HEK293 (cell line): ENCODE data around the gene SLC39A11.
A peak's percentile ranks its signal among the peaks of the same experiment; 100 is the strongest.

ENCODE experiments used
- CTCF ChIA-PET: fragments of 350-600 bp; formaldehyde crosslinking; extraction: SDS; loops from one replicate; lab custom pipeline; 2021; ENCODE audit warnings: antibody characterized with exemption; lab: Yijun Ruan, JAX
- POLR2A ChIA-PET: fragments of 300-600 bp; formaldehyde crosslinking; extraction: SDS; loops from one replicate; lab custom pipeline; 2020; ENCODE audit warnings: antibody characterized with exemption, inconsistent platforms; lab: Yijun Ruan, JAX
- H3K27ac ChIP-seq: fragments of 200-500 bp; sonication (Bioruptor generic); 2 replicates; pipeline ENCODE4 v1.5.1; 2014; ENCODE audit warnings: low read depth, low read length, control low read depth, inconsistent platforms; ENCODE audit errors: extremely low read depth
- H3K36me3 ChIP-seq, 2 experiments: fragments of 200-500 bp in 1 of 2; sonication (Bioruptor generic) in 1 of 2; 1 replicate in 1 of 2; 2 replicates in 1 of 2; pipeline ENCODE4 v1.5.1; 2014 to 2017; ENCODE audit warnings: inconsistent platforms in 2 of 2, low read length in 2 of 2; ENCODE audit not compliant: control insufficient read depth in 2 of 2, insufficient read depth in 1 of 2
- H3K4me1 ChIP-seq: fragments of 200-500 bp; sonication (Bioruptor generic); 2 replicates; pipeline ENCODE4 v1.5.1; 2014; ENCODE audit warnings: mild to moderate bottlenecking, low read length, inconsistent platforms; ENCODE audit not compliant: control insufficient read depth, insufficient read depth
- H3K4me3 ChIP-seq: 2 replicates; pipeline ENCODE4 v1.5.1; 2011; ENCODE audit warnings: low read depth, mild to moderate bottlenecking, control low read depth, low read length, moderate library complexity
- H3K9me3 ChIP-seq: fragments of 200-500 bp; sonication (Bioruptor generic); 2 replicates; pipeline ENCODE4 v1.5.1; 2014; ENCODE audit warnings: low read depth, low read length, inconsistent platforms; ENCODE audit not compliant: control insufficient read depth, insufficient read depth
- BCL11A ChIP-seq: fragments of 450-650 bp; formaldehyde crosslinking; IDR thresholded peaks from 2 replicates; pipeline ENCODE4 v1.5.1; 2016; ENCODE audit warnings: low read depth, missing biosample characterization, missing genetic modification characterization
- GLIS2 ChIP-seq: fragments of 450-650 bp; formaldehyde crosslinking; IDR thresholded peaks from 2 replicates; pipeline ENCODE4 v1.5.1; 2016; ENCODE audit warnings: missing biosample characterization, missing genetic modification characterization
- SCRT2 ChIP-seq: fragments of 450-650 bp; formaldehyde crosslinking; IDR thresholded peaks from 2 replicates; pipeline ENCODE4 v1.5.1; 2016; ENCODE audit warnings: missing biosample characterization, missing genetic modification characterization
- ZFP69B ChIP-seq: fragments of 450-650 bp; formaldehyde crosslinking; IDR thresholded peaks from 2 replicates; pipeline ENCODE4 v1.5.1; 2016; ENCODE audit warnings: missing biosample characterization, missing genetic modification characterization
- ZNF140 ChIP-seq: fragments of 450-650 bp; formaldehyde crosslinking; IDR thresholded peaks from 2 replicates; pipeline ENCODE4 v1.5.1; 2016; ENCODE audit warnings: missing biosample characterization, missing genetic modification characterization
- ZNF19 ChIP-seq: fragments of 450-650 bp; formaldehyde crosslinking; IDR thresholded peaks from 2 replicates; pipeline ENCODE4; 2016; ENCODE audit warnings: missing biosample characterization, missing genetic modification characterization, low read depth
- ZNF23 ChIP-seq: fragments of 450-650 bp; formaldehyde crosslinking; IDR thresholded peaks from 2 replicates; pipeline ENCODE4 v1.5.1; 2016; ENCODE audit warnings: missing biosample characterization, missing genetic modification characterization, borderline replicate concordance
- ZNF274 ChIP-seq, 2 experiments: fragments of 200-500 bp in 1 of 2; fragments of 450-650 bp in 1 of 2; sonication (Bioruptor generic) in 1 of 2; formaldehyde crosslinking in 1 of 2; IDR thresholded peaks; 2 replicates each; pipeline versions ENCODE4 v1.5.1 to v1.6.1; 2014 to 2016; ENCODE audit warnings: borderline replicate concordance in 1 of 2, inconsistent platforms in 1 of 2, low read length in 1 of 2, missing biosample characterization in 1 of 2, missing genetic modification characterization in 1 of 2
- ZNF302 ChIP-seq: fragments of 450-650 bp; formaldehyde crosslinking; IDR thresholded peaks from 2 replicates; pipeline ENCODE4 v1.5.1; 2016; ENCODE audit warnings: missing biosample characterization, missing genetic modification characterization, low read depth
- ZNF473 ChIP-seq: fragments of 450-650 bp; formaldehyde crosslinking; IDR thresholded peaks from 2 replicates; pipeline ENCODE4 v1.5.1; 2017; ENCODE audit warnings: missing biosample characterization, missing genetic modification characterization
- ZNF548 ChIP-seq: fragments of 450-650 bp; formaldehyde crosslinking; IDR thresholded peaks from 2 replicates; pipeline ENCODE4 v1.5.1; 2016; ENCODE audit warnings: missing biosample characterization, missing genetic modification characterization
- ZNF76 ChIP-seq: fragments of 450-650 bp; formaldehyde crosslinking; IDR thresholded peaks from 2 replicates; pipeline ENCODE4; 2016; ENCODE audit warnings: low read depth, missing biosample characterization, missing genetic modification characterization, borderline replicate concordance
- ZNF837 ChIP-seq: fragments of 450-650 bp; formaldehyde crosslinking; IDR thresholded peaks from 2 replicates; pipeline ENCODE4 v1.5.1; 2016; ENCODE audit warnings: missing biosample characterization, missing genetic modification characterization
- TF ChIP-seq, protein P1 (sequence below): fragments of 450-650 bp; formaldehyde crosslinking; IDR thresholded peaks from 2 replicates; pipeline ENCODE4 v1.5.1; 2016; ENCODE audit warnings: missing biosample characterization, missing genetic modification characterization
- TF ChIP-seq, protein P2 (sequence below): fragments of 450-650 bp; formaldehyde crosslinking; IDR thresholded peaks from 2 replicates; pipeline ENCODE4; 2016; ENCODE audit warnings: missing biosample characterization, missing genetic modification characterization

The SLC39A11 gene

DNA sequence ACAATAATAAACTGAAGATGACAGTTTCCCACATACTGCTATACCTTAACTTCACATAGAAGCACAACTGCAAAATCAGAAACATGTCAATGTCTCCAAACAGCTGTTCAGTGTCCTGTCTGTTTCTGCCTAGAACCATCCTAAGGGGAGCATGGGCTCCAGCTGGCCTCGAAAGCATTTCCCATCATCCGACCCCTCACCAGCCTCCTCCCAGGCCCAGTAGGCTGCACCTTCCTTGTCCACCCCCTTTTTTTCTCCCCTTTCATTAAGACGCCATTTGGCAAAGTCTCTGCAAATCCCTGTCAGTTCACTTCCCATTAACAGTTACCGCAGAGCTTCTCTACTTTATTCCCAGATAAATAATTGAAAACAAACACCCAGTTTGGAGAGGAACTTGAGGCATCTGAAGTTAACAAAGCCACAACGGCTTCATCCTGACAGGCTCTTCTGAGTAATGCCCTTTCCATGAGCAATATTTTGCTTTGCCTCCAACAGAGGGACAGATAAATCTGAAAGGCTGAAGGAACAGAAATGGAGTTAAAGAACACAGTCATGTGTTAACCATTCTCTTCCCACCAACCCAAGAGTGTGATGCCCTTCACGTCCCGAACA, 65.3 kb downstream of the SLC39A11 start:
- ChIA-PET CTCF (no interaction called here), POLR2A (no interaction called here)
- no peaks in the 10 kb centered on the region for H3K36me3 ChIP-seq
- H3K4me1 ChIP-seq: no peaks in the 10 kb centered on the region
- H3K9me3 ChIP-seq: no peaks in the 10 kb centered on the region
- no peak overlapping the region for H3K4me3 ChIP-seq
- no peak overlapping the region for H3K27ac ChIP-seq
- TF ChIP-seq, protein P1, sequence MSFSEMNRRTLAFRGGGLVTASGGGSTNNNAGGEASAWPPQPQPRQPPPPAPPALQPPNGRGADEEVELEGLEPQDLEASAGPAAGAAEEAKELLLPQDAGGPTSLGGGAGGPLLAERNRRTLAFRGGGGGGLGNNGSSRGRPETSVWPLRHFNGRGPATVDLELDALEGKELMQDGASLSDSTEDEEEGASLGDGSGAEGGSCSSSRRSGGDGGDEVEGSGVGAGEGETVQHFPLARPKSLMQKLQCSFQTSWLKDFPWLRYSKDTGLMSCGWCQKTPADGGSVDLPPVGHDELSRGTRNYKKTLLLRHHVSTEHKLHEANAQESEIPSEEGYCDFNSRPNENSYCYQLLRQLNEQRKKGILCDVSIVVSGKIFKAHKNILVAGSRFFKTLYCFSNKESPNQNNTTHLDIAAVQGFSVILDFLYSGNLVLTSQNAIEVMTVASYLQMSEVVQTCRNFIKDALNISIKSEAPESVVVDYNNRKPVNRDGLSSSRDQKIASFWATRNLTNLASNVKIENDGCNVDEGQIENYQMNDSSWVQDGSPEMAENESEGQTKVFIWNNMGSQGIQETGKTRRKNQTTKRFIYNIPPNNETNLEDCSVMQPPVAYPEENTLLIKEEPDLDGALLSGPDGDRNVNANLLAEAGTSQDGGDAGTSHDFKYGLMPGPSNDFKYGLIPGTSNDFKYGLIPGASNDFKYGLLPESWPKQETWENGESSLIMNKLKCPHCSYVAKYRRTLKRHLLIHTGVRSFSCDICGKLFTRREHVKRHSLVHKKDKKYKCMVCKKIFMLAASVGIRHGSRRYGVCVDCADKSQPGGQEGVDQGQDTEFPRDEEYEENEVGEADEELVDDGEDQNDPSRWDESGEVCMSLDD (tag by site-specific recombination): no peak
- TF ChIP-seq ZFP69B (tag by site-specific recombination) (no peak), ZNF23 (tag by site-specific recombination) (no peak), ZNF19 (no peak), ZNF837 (tag by site-specific recombination) (no peak), BCL11A (tag by site-specific recombination) (no peak), ZNF473 (tag by site-specific recombination) (no peak), ZNF76 (tag by site-specific recombination) (no peak), ZNF274 (IDR thresholded peaks at IDR 0.05; ENCODE audit: low read length) (no peak), ZNF274 (tag by site-specific recombination; IDR thresholded peaks at IDR 0.05; ENCODE audit: borderline replicate concordance) (no peak), GLIS2 (no peak)
- TF ChIP-seq, protein P2, sequence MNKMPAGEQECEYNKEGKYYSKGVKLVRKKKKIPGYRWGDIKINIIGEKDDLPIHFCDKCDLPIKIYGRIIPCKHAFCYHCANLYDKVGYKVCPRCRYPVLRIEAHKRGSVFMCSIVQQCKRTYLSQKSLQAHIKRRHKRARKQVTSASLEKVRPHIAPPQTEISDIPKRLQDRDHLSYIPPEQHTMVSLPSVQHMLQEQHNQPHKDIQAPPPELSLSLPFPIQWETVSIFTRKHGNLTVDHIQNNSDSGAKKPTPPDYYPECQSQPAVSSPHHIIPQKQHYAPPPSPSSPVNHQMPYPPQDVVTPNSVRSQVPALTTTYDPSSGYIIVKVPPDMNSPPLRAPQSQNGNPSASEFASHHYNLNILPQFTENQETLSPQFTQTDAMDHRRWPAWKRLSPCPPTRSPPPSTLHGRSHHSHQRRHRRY: no peak

DNA sequence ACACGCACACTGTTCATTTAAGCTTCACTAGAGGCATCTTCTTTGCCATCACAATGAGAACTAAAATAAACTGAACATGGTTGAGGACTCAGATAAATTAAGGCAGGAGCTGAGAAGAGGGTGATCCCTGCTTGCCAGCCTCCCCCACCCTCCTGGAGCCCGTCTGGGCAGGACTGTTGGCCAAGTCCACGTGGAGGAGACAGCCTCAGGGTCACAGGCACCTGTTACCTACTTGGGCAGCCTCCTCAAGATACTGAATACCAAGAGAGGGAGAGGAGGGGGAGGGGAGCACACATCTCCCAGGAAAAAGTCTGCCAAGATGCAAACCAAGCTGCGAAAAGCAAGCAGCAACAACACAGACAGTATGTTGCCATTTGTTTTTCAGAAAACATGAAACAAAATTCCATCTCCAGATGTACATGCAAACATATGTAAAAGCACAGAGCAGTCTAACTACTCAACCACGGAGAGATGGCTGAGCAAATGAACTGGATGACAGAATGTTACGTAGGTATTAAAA, 67.4 kb downstream of the SLC39A11 start:
- POLR2A ChIA-PET: no interaction called here
- CTCF ChIA-PET: interaction anchor here (0.7 to 1.4 kb wide), 2 partner anchors 39 to 463 kb away, joined by 3 to 11 read pairs; no protein-coding TSS in a partner anchor
- Histone ChIP-seq H3K36me3 (no peaks in the 10 kb centered on the region), H3K4me1 (no peaks in the 10 kb centered on the region), H3K9me3 (no peaks in the 10 kb centered on the region), H3K27ac (no peak overlapping the region), H3K4me3 (no peak overlapping the region)
- TF ChIP-seq ZNF302 (tag by site-specific recombination) (no peak), SCRT2 (tag by site-specific recombination) (0 out of 2 replicates have a peak, but pooled peaks have one; percentile 38)

DNA sequence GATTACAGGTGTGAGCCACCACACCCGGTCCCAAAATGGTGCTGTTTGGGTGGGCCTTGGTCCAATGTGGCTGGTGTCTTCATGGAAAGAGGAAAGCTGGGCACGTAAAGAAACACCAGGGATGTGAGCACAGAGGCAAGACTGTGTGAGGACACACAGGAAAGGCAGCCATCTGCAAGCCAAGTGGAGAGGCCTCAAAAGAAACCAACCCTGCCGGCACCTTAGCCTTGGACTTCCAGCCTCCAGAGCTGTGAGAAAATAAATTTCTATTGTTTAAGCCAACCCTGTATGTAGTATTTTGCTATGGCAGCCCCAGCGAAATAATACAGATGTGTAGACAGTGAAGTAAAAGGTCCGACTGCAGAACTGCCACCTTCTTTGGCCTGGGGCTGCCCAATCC, 68.7 kb downstream of the SLC39A11 start:
- no peak overlapping the region for H3K4me3 ChIP-seq
- peak; percentile 91 for TF ChIP-seq ZNF548
- TF ChIP-seq ZNF140 (tag by site-specific recombination): no peak
- TF ChIP-seq, all 188 proteins: peak for 1
- Histone ChIP-seq H3K36me3 (no peaks in the 10 kb centered on the region), H3K4me1 (no peaks in the 10 kb centered on the region), H3K27ac (no peak overlapping the region), H3K9me3 (no peaks in the 10 kb centered on the region)
- POLR2A ChIA-PET: no interaction called here
- CTCF ChIA-PET: interaction anchor here (0.9 kb wide), 1 partner anchor 17 kb away, joined by 4 read pairs; no protein-coding TSS in a partner anchor
